UCSD-AML1 (cell line): Measurements from ENCODE around the gene SRRT.
"Not testable (repeated sequence)": the region's sequence is repeated elsewhere in the genome, so short reads cannot be mapped to it uniquely, and the experiment has no call there.

Experiments used
- DNase-seq: peaks from one replicate; lab custom pipeline; 2025; ENCODE audit not compliant: unreplicated experiment; lab: John Stamatoyannopoulos, UW

Gene SRRT

DNA sequence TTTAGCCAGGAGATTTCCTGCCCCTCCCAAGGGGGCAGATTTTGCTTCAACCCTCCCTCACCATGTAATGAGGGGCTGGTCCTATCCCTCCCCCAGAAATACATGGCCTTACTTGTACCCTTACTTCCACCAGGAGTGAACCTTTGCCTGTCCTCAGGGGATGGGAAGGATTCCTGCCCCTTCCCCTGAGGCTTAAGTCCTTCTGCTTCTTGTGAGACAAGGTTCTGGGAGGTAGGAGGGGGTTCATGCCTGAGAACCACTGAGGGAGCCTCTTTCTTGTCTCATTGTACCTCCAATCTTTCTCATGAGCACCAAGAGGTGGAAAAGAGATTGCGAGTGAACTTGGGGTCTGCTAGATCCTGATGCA lies 54.9 kb downstream of the SRRT start:
- no peak for DNase-seq

DNA sequence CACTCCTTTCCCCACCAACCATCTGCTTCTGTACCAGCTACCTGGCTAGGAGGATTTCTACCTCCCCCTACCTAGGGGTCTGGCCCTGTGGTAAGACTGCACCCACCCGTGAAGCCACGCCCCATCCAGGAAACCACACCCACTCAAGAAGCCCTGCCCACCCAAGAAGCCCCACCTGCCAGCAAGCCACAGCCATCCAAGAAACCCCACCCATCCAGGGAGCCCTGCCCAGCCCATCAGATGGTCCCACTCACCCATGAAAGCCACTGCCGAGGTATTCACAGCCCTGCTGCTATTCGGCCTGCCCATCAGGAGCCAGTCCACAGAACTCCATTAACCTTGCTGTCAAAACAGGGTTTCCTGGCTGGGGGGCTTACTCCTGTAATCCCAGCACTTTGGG lies 58.8 kb downstream of the SRRT start:
- DNase-seq = no peak

DNA sequence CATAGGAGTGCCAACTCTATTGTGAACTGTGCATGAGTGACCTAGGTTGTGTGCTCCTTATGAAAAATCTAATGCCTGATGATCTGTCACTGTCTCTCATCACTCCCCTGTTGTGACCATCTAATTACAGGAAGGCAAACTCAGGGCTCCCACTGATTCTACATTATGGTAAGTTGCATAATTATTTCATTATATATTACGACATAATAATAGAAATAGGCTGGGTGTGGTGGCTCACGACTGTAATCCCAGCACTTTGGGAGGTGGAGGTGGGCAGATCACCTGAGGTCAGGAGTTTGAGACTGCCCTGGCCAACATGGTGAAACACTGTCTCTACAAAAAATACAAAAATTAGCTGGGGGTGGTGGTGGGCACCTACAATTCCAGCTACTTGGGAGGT lies 60.5 kb downstream of the SRRT start:
- not testable (repeated sequence) for DNase-seq

DNA sequence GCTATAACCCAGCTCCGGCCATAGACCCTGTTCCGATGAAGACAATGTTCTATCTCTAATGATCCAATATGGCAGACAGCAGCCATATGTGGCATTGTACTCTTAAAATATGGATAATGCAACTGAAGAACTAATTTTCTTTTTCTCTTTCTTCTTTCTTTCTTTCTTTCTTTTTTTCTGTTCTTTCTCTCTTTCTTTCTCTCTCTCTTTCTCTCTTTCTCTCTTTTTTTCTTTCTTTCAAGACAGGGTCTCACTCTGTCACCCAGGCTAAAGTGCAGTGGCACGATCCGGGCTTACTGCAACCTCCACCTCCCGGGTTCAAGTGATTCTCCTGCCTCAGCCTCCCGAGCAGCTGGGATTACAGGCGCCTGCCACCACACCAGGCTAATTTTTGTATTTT lies 61.3 kb downstream of the SRRT start:
- DNase-seq = not testable (repeated sequence)
